HG03469 (cell line): ENCODE results near the gene CYFIP2.
A peak's percentile ranks its signal among the peaks of the same experiment; 100 is the strongest.
"Not testable (repeated sequence)": the region's sequence is repeated elsewhere in the genome, so short reads cannot be mapped to it uniquely, and the experiment has no call there.

Experiments
- ATAC-seq: cut with Tn5 transposase; IDR thresholded peaks from one replicate; pipeline ENCODE4 v1.9.1; 2021; ENCODE audit warnings: mild to moderate bottlenecking, moderate library complexity, moderate number of reproducible peaks; ENCODE audit not compliant: unreplicated experiment

CYFIP2 gene

GRCh38 chr5:157387041-157387563, 121.2 kb downstream of the CYFIP2 start:
- ATAC-seq = no peak

GRCh38 chr5:157387683-157388093, 121.8 kb downstream of the CYFIP2 start:
- no peak for ATAC-seq

- no peak for ATAC-seq
These were observed 122.3 kb downstream of the CYFIP2 start for GRCh38 chr5:157388111-157388710.

GRCh38 chr5:157389103-157389502, 123.2 kb downstream of the CYFIP2 start:
- ATAC-seq = no peak

GRCh38 chr5:157390133-157390532, 124.2 kb downstream of the CYFIP2 start:
- no peak for ATAC-seq

- no peak for ATAC-seq
These were observed 124.8 kb downstream of the CYFIP2 start for GRCh38 chr5:157390551-157391297.

- ATAC-seq = no peak
These were observed 132.4 kb downstream of the CYFIP2 start for GRCh38 chr5:157398305-157398704.

GRCh38 chr5:157400741-157401495, 135.0 kb downstream of the CYFIP2 start:
- no peak for ATAC-seq

GRCh38 chr5:157415838-157416237, 149.9 kb downstream of the CYFIP2 start:
- ATAC-seq = no peak

GRCh38 chr5:157419521-157419920, 153.6 kb downstream of the CYFIP2 start:
- not testable (repeated sequence) for ATAC-seq

- ATAC-seq = not testable (repeated sequence)
These were observed 164.0 kb downstream of the CYFIP2 start for GRCh38 chr5:157429920-157430319.

GRCh38 chr5:157431544-157432200, 165.7 kb downstream of the CYFIP2 start:
- ATAC-seq = peak; percentile 74

- ATAC-seq = no peak
These were observed 168.2 kb downstream of the CYFIP2 start for GRCh38 chr5:157434096-157434495.

GRCh38 chr5:157443041-157443549, 177.2 kb downstream of the CYFIP2 start:
- ATAC-seq = no peak

GRCh38 chr5:157444224-157444623, 178.3 kb downstream of the CYFIP2 start:
- no peak for ATAC-seq
